GM21390 (cell line): Measurements from ENCODE around the gene IQCM.

ENCODE experiments used
- ATAC-seq: cut with Tn5 transposase; IDR thresholded peaks from one replicate; pipeline ENCODE4 v1.9.1; 2021; ENCODE audit not compliant: unreplicated experiment

IQCM gene

DNA sequence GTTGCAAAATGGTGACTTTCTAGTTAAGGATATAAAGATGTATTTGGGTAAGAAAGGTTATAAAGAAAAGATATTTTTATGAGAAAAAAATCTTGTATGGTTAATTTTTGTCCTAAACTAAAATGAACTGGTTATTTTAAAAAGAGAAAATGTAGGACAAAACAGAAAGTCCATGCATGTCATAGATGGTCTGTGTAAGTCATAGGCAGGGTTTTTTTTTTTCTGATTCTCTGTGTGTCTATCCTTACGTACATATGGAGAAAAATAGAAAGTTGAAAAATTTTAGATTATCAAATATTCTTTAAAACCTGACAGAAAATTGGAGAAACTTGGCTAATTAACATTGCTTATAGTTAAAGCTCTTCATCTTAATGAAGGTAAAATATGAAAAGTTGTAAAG is 493.4 kb downstream of the IQCM start:
- no peak for ATAC-seq

DNA sequence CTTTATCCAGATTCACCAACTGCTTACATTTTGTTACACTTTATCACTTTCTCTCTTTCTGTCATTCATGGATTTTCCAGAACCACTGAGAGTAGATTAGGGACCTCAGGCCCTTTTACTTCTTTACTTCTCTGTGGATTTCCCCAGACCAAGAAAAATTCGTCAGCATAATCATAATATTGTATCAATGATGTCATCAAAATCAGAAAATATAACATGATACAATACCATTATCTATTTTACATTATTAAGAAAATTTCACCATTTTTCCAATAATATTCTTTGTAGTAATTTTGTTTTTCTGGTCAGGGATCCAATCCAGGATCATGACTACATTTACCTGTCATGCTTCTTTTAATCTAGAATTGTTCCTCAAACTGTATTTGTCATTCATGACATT is 494.2 kb downstream of the IQCM start:
- ATAC-seq = no peak

DNA sequence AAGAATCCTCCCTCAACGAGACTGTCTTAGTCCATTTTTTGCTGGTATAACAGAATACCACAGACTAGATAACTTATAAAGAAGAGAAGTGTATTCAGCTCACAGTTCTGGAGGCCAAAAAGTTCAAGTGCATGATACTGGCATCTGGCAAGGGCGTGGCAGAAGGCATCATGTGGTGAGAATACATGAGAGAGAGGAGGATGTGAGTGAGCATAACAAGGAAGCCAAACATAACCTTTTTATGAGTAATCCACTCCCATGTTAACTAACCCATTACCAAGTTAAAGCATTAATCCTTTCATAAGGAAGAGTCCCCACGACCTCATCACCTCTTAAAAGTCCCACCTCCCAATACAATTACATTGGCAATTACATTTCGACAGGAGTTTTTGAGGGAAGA is 504.6 kb downstream of the IQCM start:
- no peak for ATAC-seq

DNA sequence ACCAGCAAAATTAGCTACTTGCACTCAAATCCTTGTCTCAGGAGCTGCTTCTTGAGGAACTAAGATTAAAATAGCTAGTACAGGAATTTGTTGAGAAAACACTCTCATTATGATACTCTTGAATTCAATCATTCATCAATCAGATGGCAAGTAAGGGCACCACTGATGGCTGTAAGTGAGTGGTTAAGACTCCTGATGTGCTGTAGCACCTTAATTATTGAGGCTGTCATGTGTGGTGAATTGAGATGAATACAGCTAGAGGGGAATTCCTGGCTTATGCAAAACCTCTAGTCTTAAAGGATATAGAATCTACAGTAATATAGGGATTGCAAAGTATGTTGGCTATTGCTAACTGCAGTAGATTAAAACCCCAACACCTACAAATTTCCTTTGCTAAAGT is 509.1 kb downstream of the IQCM start:
- no peak for ATAC-seq
